Fibroblast of mammary gland (primary cell): Measurements from ENCODE around the gene KCNQ5.
A peak's percentile ranks its signal among the peaks of the same experiment; 100 is the strongest.
"Not testable (repeated sequence)": the region's sequence is repeated elsewhere in the genome, so short reads cannot be mapped to it uniquely, and the experiment has no call there.

Experiments
- DNase-seq: peaks from one replicate; pipeline ENCODE4 v3.0.0-alpha.2; 2010; ENCODE audit warnings: low read depth
- H3K4me3 ChIP-seq: 2 replicates; pipeline ENCODE4 v1.5.1; 2011; ENCODE audit warnings: low read depth, mild to moderate bottlenecking, low read length, moderate library complexity; ENCODE audit not compliant: control insufficient read depth
- CTCF ChIP-seq: conservative IDR thresholded peaks from 2 replicates; pipeline ENCODE4 v1.5.1; 2011; ENCODE audit warnings: low read depth, low read length, inconsistent platforms; ENCODE audit not compliant: control insufficient read depth, insufficient read depth

The KCNQ5 gene

GRCh38 chr6:73176057-73176456, 554.2 kb downstream of the KCNQ5 start:
- DNase-seq: no peak
- H3K4me3 ChIP-seq: no peak overlapping the region

GRCh38 chr6:73177221-73177944, 555.5 kb downstream of the KCNQ5 start:
- H3K4me3 ChIP-seq: no peak overlapping the region
- DNase-seq: no peak
- no peak for TF ChIP-seq CTCF

More at GRCh38 chr6:73176057-73176456, 554.2 kb downstream of the KCNQ5 start:
- TF ChIP-seq CTCF: no peak

DNA sequence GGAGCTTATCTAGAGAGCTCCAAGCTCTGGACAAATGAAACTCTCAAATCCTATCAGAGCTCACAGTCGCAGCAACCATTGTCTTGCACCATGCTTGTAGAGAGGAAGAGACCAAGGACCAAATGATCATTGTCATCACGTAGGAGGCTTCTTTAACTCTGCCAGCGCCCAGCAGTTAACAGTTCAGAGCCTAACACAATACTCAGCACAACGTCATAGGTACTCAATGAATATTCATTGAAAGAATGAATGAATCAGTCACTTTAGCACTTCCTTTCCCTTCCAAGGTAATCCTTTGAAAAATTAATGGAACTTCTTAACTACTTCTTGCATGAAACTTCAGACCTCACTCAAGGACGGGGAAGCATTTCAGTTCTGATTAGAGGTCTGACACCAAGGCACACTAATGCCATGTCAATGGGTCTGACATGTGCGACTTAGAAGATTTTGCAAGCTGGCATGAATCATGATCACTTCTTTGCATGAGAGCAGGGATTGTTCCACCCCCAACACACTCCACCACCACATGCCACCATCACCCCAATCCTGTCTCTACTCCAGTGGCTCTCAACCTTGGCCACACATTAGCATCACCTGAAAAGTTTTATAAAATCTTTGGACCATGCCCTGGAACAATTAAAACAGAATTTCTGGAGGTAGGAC, 558.3 kb downstream of the KCNQ5 start:
- H3K4me3 ChIP-seq: no peak overlapping the region
- no peak for TF ChIP-seq CTCF
- DNase-seq: peak; percentile 33

DNA sequence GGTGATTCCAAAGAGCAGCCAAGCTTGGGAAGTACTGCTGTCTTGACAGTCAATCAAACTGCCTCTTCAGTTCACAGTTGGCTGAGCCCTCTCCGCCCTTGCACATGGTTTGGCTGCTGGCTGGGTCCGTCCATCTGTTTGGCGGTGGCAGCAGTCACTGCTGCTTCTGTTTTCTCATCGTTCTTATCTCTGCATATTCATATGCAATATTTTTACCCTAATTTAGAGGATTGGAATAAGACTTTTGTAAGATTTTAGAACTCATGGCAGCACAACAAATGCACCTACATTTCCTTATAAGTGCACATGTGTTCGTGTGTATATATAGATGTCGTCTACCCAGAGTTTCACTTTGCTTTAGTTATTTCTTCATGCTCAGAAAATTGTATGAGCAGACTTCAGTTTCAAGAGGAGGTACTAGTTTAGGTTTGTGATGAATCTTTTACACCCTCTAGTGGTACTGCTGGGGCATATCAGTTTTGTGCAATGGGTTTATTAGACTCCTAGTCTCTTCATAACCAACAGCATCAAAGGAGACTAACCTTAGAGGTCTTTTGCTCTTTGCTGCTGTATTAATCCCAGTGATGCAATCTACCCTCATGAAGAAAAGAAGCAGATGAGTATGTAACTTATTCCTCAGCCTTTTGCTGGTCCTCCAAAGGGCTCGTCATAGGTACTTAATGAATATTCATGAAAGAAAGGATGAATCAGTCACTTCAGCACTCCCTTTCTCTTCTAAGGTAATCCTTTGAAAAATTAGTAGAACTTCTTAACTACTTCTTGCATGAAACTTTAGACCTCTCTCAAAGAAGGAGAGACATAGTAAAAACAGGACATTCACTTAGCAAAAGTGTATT, 559.1 kb downstream of the KCNQ5 start:
- peak; percentile 75 for DNase-seq
- peak overlapping the region; percentile 39 for H3K4me3 ChIP-seq
- peak; percentile 93 for TF ChIP-seq CTCF

DNA sequence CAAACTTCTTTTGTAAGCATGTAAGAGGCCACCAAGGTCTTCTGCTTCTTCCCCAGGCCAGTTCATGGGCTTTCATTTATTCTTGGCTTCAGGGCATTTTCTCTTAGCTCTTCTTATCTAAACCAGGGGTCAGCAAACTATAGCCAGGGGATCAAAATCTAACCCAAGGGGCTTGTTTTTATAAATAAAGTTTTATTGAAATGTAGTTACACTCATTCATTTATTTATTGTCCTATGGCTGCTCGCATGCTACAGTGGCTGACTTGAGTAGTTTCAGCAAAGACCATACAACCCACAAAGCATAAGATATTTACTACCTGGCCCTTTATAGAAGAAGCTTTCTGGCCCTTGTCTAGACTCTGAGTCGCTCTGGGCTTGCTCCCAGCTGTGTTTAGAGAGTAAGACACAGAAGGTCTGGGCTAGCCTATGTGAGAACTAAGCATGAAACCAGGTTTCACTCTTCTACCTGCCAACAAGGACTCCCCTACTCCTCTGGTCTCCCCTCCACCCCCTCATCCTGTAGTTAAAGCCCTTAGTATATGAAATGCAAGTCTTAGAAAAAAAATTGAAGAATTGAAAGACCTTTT, 560.2 kb downstream of the KCNQ5 start:
- no peak overlapping the region for H3K4me3 ChIP-seq
- no peak for TF ChIP-seq CTCF
- no peak for DNase-seq

DNA sequence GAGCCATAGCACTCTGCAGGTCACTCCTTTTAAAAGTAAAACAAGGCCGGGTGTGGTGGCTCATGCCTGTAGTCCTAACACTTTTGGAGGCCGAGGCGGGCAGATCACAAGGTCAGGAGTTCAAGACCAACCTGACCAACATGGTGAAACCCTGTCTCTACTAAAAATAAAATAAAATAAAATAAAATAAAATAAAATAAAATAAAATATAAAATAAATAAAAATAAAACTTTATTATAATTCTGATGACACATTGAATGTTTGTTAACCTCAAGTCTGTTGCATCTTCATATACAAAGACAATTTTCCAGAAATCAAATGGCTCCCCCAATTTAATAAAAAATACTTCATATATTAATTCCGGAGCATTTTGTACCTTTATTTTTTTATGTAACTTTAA, 571.4 kb downstream of the KCNQ5 start:
- not testable (repeated sequence) for H3K4me3 ChIP-seq, DNase-seq
